Mesodermal cell (in vitro differentiated cells): Measurements from ENCODE around the gene ITGB3.

Experiments used
- H3K27ac ChIP-seq: 2 replicates; pipeline ENCODE4 v1.7.0; 2013; ENCODE audit warnings: mild to moderate bottlenecking, low read depth, low read length, moderate library complexity; ENCODE audit not compliant: severe bottlenecking
- H3K36me3 ChIP-seq: 2 replicates; pipeline ENCODE4 v1.7.1; 2013; ENCODE audit warnings: mild to moderate bottlenecking, low read length, moderate library complexity; ENCODE audit not compliant: control insufficient read depth, insufficient read depth
- H3K4me1 ChIP-seq: one replicate; pipeline ENCODE4 v1.7.1; 2013; ENCODE audit warnings: mild to moderate bottlenecking, low read length; ENCODE audit not compliant: insufficient read depth, control insufficient read depth, poor library complexity, severe bottlenecking
- H3K4me3 ChIP-seq: 2 replicates; pipeline ENCODE4 v1.7.0; 2013; ENCODE audit warnings: low read length, control low read depth, mild to moderate bottlenecking; ENCODE audit not compliant: insufficient read depth, poor library complexity, severe bottlenecking; ENCODE audit errors: extremely low read depth
- H3K9me3 ChIP-seq: 2 replicates; pipeline ENCODE4 v1.7.1; 2013; ENCODE audit warnings: mild to moderate bottlenecking, low read length, moderate library complexity; ENCODE audit not compliant: control insufficient read depth
- WGBS, 2 experiments: methylation state at CpG; one replicate each; pipeline ENCODE4 v1.1.5; 2013; ENCODE audit warnings: missing lambda C conversion rate in 2 of 2; ENCODE audit not compliant: insufficient coverage in 2 of 2; 5-methylcytosine and 5-hydroxymethylcytosine counted together

The ITGB3 gene

GRCh38 chr17:47338026-47338425 lies 84.4 kb downstream of the ITGB3 start:
- H3K36me3 ChIP-seq, result no peaks in the 10 kb centered on the region
- no peak overlapping the region for H3K4me3 ChIP-seq
- 83 to 100% methylated on average over 1 to 3 of the region's 3 CpGs for WGBS, 2 experiments
- no peak overlapping the region for H3K27ac ChIP-seq
- H3K9me3 ChIP-seq, result no peaks in the 10 kb centered on the region
- H3K4me1 ChIP-seq, result no peaks in the 10 kb centered on the region

- no peaks in the 10 kb centered on the region for H3K9me3 ChIP-seq
- H3K27ac ChIP-seq, result no peak overlapping the region
- H3K4me1 ChIP-seq, result no peaks in the 10 kb centered on the region
- H3K4me3 ChIP-seq, result no peak overlapping the region
- no peaks in the 10 kb centered on the region for H3K36me3 ChIP-seq
- WGBS, 2 experiments, result no CpG with 5 or more reads among the region's 1 CpG
Observed at GRCh38 chr17:47352848-47353247, 99.2 kb downstream of the ITGB3 start.

- H3K4me1 ChIP-seq, result no peaks in the 10 kb centered on the region
- no peak overlapping the region for H3K27ac ChIP-seq
- H3K9me3 ChIP-seq, result peaks cover 4% of the 10 kb centered on the region
- no peak overlapping the region for H3K4me3 ChIP-seq
- no peaks in the 10 kb centered on the region for H3K36me3 ChIP-seq
- WGBS, 2 experiments, result 100% methylated on average over 1 of the region's 1 CpG; no CpG with 5 or more reads in 1 of the 2 experiments
Observed at GRCh38 chr17:47358652-47359051, 105.0 kb downstream of the ITGB3 start.
